Ishikawa (cell line): ENCODE results near the gene CLEC5A.

Experiments
- CEBPB ChIP-seq: IDR thresholded peaks from 2 replicates; pipeline ENCODE4 v1.6.1; 2012
- CREB1 ChIP-seq: IDR thresholded peaks from 2 replicates; pipeline ENCODE4 v1.6.1; 2012; ENCODE audit warnings: low read depth
- EGR1 ChIP-seq: IDR thresholded peaks from 2 replicates; pipeline ENCODE4 v1.6.1; 2012
- EP300 ChIP-seq: IDR thresholded peaks from 2 replicates; pipeline ENCODE4 v1.6.1; 2012; ENCODE audit warnings: borderline replicate concordance
- FOXM1 ChIP-seq: IDR thresholded peaks from 2 replicates; pipeline ENCODE4 v1.6.1; 2012; ENCODE audit warnings: low read depth, borderline replicate concordance
- NFIC ChIP-seq: IDR thresholded peaks from 2 replicates; pipeline ENCODE4 v1.6.1; 2012
- RAD21 ChIP-seq: IDR thresholded peaks from 2 replicates; pipeline ENCODE4 v1.6.1; 2012; ENCODE audit warnings: low read depth
- TAF1 ChIP-seq: IDR thresholded peaks from 2 replicates; pipeline ENCODE4 v1.6.1; 2012; ENCODE audit warnings: low read depth, mild to moderate bottlenecking
- TCF12 ChIP-seq: IDR thresholded peaks from 2 replicates; pipeline ENCODE4 v1.6.1; 2012; ENCODE audit warnings: low read depth
- TEAD4 ChIP-seq: IDR thresholded peaks from 2 replicates; pipeline ENCODE4 v1.6.1; 2012
- YY1 ChIP-seq: IDR thresholded peaks from 2 replicates; pipeline ENCODE4 v1.6.1; 2012; ENCODE audit warnings: low read depth
- TF ChIP-seq, protein P1 (sequence below): IDR thresholded peaks from 2 replicates; pipeline ENCODE4 v1.6.1; 2012
- TF ChIP-seq, protein P2 (sequence below): IDR thresholded peaks from 2 replicates; pipeline ENCODE4 v1.6.1; 2012; ENCODE audit warnings: low read depth, mild to moderate bottlenecking

DNA sequence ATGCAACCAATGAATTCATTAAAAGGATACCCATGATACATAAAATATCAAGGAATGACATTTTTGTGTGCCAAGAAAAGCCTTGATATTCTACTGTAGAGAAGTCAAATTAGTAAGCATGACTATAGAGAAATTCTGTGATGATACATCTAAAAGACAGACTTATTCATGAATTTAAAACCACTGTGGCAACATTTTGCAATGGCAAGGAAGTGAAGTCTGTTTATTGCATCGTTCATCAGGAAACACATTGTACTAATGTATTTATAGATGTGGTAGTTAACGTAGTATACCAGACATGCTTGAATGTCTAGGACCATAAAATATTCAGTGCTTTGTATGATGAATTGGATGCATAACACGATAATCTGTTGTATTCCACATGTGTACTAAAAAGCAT is 9.3 kb upstream of the CLEC5A start:
- no peak for TF ChIP-seq CEBPB
- TF ChIP-seq YY1, result no peak
- TF ChIP-seq, protein P1, sequence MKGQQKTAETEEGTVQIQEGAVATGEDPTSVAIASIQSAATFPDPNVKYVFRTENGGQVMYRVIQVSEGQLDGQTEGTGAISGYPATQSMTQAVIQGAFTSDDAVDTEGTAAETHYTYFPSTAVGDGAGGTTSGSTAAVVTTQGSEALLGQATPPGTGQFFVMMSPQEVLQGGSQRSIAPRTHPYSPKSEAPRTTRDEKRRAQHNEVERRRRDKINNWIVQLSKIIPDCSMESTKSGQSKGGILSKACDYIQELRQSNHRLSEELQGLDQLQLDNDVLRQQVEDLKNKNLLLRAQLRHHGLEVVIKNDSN, result no peak
- TF ChIP-seq EP300, result no peak
- no peak for TF ChIP-seq CREB1
- TF ChIP-seq EGR1, result no peak
- TF ChIP-seq TEAD4, result no peak
- TF ChIP-seq NFIC, result no peak
- TF ChIP-seq TCF12, result no peak
- TF ChIP-seq, protein P2, sequence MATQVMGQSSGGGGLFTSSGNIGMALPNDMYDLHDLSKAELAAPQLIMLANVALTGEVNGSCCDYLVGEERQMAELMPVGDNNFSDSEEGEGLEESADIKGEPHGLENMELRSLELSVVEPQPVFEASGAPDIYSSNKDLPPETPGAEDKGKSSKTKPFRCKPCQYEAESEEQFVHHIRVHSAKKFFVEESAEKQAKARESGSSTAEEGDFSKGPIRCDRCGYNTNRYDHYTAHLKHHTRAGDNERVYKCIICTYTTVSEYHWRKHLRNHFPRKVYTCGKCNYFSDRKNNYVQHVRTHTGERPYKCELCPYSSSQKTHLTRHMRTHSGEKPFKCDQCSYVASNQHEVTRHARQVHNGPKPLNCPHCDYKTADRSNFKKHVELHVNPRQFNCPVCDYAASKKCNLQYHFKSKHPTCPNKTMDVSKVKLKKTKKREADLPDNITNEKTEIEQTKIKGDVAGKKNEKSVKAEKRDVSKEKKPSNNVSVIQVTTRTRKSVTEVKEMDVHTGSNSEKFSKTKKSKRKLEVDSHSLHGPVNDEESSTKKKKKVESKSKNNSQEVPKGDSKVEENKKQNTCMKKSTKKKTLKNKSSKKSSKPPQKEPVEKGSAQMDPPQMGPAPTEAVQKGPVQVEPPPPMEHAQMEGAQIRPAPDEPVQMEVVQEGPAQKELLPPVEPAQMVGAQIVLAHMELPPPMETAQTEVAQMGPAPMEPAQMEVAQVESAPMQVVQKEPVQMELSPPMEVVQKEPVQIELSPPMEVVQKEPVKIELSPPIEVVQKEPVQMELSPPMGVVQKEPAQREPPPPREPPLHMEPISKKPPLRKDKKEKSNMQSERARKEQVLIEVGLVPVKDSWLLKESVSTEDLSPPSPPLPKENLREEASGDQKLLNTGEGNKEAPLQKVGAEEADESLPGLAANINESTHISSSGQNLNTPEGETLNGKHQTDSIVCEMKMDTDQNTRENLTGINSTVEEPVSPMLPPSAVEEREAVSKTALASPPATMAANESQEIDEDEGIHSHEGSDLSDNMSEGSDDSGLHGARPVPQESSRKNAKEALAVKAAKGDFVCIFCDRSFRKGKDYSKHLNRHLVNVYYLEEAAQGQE, result no peak
- no peak for TF ChIP-seq RAD21
- TF ChIP-seq FOXM1, result no peak
- no peak for TF ChIP-seq TAF1
